Parathyroid adenoma (tissue), 2 donors: ENCODE measurements around the gene SF3B3.

Experiments
- H2AFZ ChIP-seq: fragments of 300-600 bp; sonication (generic); one replicate; pipeline ENCODE4 v1.7.0; 2017; ENCODE audit warnings: antibody characterized with exemption, mild to moderate bottlenecking
- H3K27ac ChIP-seq: fragments of 300-600 bp; sonication (generic); one replicate; pipeline ENCODE4 v1.7.0; 2017
- H3K27me3 ChIP-seq: fragments of 300-600 bp; sonication (generic); one replicate; pipeline ENCODE4 v1.7.0; 2017; ENCODE audit warnings: low read length; ENCODE audit not compliant: control insufficient read depth, insufficient read depth
- H3K36me3 ChIP-seq: fragments of 300-600 bp; sonication (generic); one replicate; pipeline ENCODE4 v1.7.0; 2017; ENCODE audit warnings: low read length; ENCODE audit not compliant: control insufficient read depth, insufficient read depth
- H3K4me1 ChIP-seq: fragments of 300-600 bp; sonication (generic); one replicate; pipeline ENCODE4 v1.7.0; 2017; ENCODE audit warnings: control low read depth
- H3K4me2 ChIP-seq: fragments of 300-600 bp; sonication (generic); one replicate; pipeline ENCODE4 v1.7.0; 2017; ENCODE audit warnings: low read length
- H3K4me3 ChIP-seq: fragments of 300-600 bp; sonication (generic); one replicate; pipeline ENCODE4 v1.7.0; 2017; ENCODE audit warnings: low read depth, low read length
- H3K79me2 ChIP-seq: fragments of 300-600 bp; sonication (generic); one replicate; pipeline ENCODE4 v1.7.0; 2017; ENCODE audit warnings: control low read depth
- H3K9ac ChIP-seq: fragments of 300-600 bp; sonication (generic); one replicate; pipeline ENCODE4 v1.7.0; 2017; ENCODE audit warnings: mild to moderate bottlenecking
- H3K9me3 ChIP-seq: fragments of 300-600 bp; sonication (generic); one replicate; pipeline ENCODE4 v1.7.0; 2017; ENCODE audit warnings: low read length; ENCODE audit not compliant: control insufficient read depth
- TF ChIP-seq, protein P1 (sequence below): fragments of 300-600 bp; sonication (generic); IDR thresholded peaks from one replicate; pipeline ENCODE4 v1.7.0; 2017; ENCODE audit warnings: antibody characterized with exemption, mild to moderate bottlenecking
- donor health status: primary hyperparathyroidism.

Gene SF3B3

GRCh38 chr16:70610273-70611223 is 86.9 kb downstream of the SF3B3 start:
- Histone ChIP-seq H3K27me3 (no peaks in the 10 kb centered on the region), H3K9ac (no peak overlapping the region), H3K4me2 (no peak overlapping the region), H3K36me3 (no peaks in the 10 kb centered on the region), H3K4me1 (peaks cover 8% of the 10 kb centered on the region), H3K9me3 (no peaks in the 10 kb centered on the region), H3K79me2 (no peaks in the 10 kb centered on the region), H3K4me3 (no peak overlapping the region), H3K27ac (no peak overlapping the region), H2AFZ (no peak overlapping the region)
- TF ChIP-seq, protein P1, sequence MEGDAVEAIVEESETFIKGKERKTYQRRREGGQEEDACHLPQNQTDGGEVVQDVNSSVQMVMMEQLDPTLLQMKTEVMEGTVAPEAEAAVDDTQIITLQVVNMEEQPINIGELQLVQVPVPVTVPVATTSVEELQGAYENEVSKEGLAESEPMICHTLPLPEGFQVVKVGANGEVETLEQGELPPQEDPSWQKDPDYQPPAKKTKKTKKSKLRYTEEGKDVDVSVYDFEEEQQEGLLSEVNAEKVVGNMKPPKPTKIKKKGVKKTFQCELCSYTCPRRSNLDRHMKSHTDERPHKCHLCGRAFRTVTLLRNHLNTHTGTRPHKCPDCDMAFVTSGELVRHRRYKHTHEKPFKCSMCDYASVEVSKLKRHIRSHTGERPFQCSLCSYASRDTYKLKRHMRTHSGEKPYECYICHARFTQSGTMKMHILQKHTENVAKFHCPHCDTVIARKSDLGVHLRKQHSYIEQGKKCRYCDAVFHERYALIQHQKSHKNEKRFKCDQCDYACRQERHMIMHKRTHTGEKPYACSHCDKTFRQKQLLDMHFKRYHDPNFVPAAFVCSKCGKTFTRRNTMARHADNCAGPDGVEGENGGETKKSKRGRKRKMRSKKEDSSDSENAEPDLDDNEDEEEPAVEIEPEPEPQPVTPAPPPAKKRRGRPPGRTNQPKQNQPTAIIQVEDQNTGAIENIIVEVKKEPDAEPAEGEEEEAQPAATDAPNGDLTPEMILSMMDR = no peak

- H3K27ac ChIP-seq = no peak overlapping the region
- H3K4me2 ChIP-seq = no peak overlapping the region
- H3K9me3 ChIP-seq = no peaks in the 10 kb centered on the region
- H3K36me3 ChIP-seq = no peaks in the 10 kb centered on the region
- no peak overlapping the region for H3K4me3 ChIP-seq
- H3K4me1 ChIP-seq = peaks cover 8% of the 10 kb centered on the region
- H3K27me3 ChIP-seq = no peaks in the 10 kb centered on the region
- no peaks in the 10 kb centered on the region for H3K79me2 ChIP-seq
- no peak overlapping the region for H3K9ac ChIP-seq
- TF ChIP-seq, protein P1 = no peak
- H2AFZ ChIP-seq = no peak overlapping the region
These were observed 87.6 kb downstream of the SF3B3 start for GRCh38 chr16:70611224-70611598.

DNA sequence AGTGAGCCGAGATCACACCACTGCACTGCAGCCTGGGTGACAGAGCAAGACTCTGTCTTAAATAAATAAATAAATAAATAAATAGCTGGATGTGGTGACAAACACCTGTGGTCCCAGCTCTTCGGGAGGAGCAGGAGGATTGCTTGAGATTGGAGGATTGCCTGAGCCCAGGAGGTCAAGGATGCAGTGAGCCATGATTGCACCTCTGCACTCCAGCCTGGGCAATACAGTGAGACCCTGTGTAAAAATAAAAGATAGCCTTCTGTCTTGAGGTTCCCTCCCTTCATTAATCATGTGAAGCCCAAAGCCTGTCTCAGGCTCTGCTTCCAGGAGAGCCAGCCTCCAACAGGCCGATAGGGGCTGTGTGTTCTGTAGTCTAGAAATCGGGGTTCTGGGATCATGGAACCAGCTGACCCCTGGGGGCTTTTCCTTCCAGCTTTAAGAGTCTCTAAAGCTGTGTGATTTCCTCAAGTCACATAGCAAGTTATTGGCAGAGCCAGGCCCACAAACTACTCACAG is 88.2 kb downstream of the SF3B3 start:
- no peak overlapping the region for H3K9ac ChIP-seq
- no peaks in the 10 kb centered on the region for H3K36me3 ChIP-seq
- no peak overlapping the region for H2AFZ ChIP-seq
- H3K27ac ChIP-seq = no peak overlapping the region
- TF ChIP-seq, protein P1 = no peak
- no peaks in the 10 kb centered on the region for H3K9me3 ChIP-seq
- H3K4me1 ChIP-seq = peaks cover 8% of the 10 kb centered on the region
- H3K4me3 ChIP-seq = no peak overlapping the region
- no peak overlapping the region for H3K4me2 ChIP-seq
- H3K79me2 ChIP-seq = no peaks in the 10 kb centered on the region
- H3K27me3 ChIP-seq = no peaks in the 10 kb centered on the region

DNA sequence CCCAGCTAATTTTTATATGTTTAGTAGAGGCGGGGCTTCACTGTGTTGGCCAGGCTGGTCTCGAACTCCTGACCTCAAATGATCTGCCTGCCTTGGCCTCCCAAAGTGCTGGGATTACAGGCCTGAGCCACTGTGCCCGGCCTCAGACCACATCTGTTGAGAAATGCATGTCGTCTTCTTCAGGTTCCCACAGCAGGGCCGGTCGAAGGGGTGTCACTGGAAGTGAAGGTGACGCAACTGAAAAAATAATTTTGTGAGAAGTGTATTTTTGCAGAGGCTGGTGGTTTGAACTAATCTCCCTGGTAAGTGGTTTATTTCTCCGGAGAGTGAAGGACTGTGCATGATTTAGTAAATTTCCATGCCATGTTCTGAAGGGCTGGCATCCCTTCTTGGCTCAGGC is 89.3 kb downstream of the SF3B3 start:
- Histone ChIP-seq H3K79me2 (no peaks in the 10 kb centered on the region), H3K27me3 (no peaks in the 10 kb centered on the region), H2AFZ (no peak overlapping the region), H3K36me3 (no peaks in the 10 kb centered on the region), H3K4me1 (peaks cover 8% of the 10 kb centered on the region), H3K27ac (no peak overlapping the region), H3K9ac (no peak overlapping the region), H3K9me3 (no peaks in the 10 kb centered on the region), H3K4me2 (no peak overlapping the region), H3K4me3 (no peak overlapping the region)
- TF ChIP-seq, protein P1 = no peak
